Ishikawa (cell line): ENCODE data around the gene TYROBP.

Experiments
- CEBPB ChIP-seq: IDR thresholded peaks from 2 replicates; pipeline ENCODE4 v1.6.1; 2012
- CREB1 ChIP-seq: IDR thresholded peaks from 2 replicates; pipeline ENCODE4 v1.6.1; 2012; ENCODE audit warnings: low read depth
- EGR1 ChIP-seq: IDR thresholded peaks from 2 replicates; pipeline ENCODE4 v1.6.1; 2012
- EP300 ChIP-seq: IDR thresholded peaks from 2 replicates; pipeline ENCODE4 v1.6.1; 2012; ENCODE audit warnings: borderline replicate concordance
- FOXM1 ChIP-seq: IDR thresholded peaks from 2 replicates; pipeline ENCODE4 v1.6.1; 2012; ENCODE audit warnings: low read depth, borderline replicate concordance
- NFIC ChIP-seq: IDR thresholded peaks from 2 replicates; pipeline ENCODE4 v1.6.1; 2012
- RAD21 ChIP-seq: IDR thresholded peaks from 2 replicates; pipeline ENCODE4 v1.6.1; 2012; ENCODE audit warnings: low read depth
- TAF1 ChIP-seq: IDR thresholded peaks from 2 replicates; pipeline ENCODE4 v1.6.1; 2012; ENCODE audit warnings: low read depth, mild to moderate bottlenecking
- TCF12 ChIP-seq: IDR thresholded peaks from 2 replicates; pipeline ENCODE4 v1.6.1; 2012; ENCODE audit warnings: low read depth
- TEAD4 ChIP-seq: IDR thresholded peaks from 2 replicates; pipeline ENCODE4 v1.6.1; 2012
- YY1 ChIP-seq: IDR thresholded peaks from 2 replicates; pipeline ENCODE4 v1.6.1; 2012; ENCODE audit warnings: low read depth
- ZBTB7A ChIP-seq: IDR thresholded peaks from 2 replicates; pipeline ENCODE4 v1.6.1; 2012; ENCODE audit warnings: low read depth
- TF ChIP-seq, protein P1 (sequence below): IDR thresholded peaks from 2 replicates; pipeline ENCODE4 v1.6.1; 2012
- TF ChIP-seq, protein P2 (sequence below): IDR thresholded peaks from 2 replicates; pipeline ENCODE4 v1.6.1; 2012; ENCODE audit warnings: low read depth, mild to moderate bottlenecking
- TF ChIP-seq, protein P3 (sequence below): IDR thresholded peaks from 2 replicates; pipeline ENCODE4 v1.6.1; 2012

The TYROBP gene

DNA sequence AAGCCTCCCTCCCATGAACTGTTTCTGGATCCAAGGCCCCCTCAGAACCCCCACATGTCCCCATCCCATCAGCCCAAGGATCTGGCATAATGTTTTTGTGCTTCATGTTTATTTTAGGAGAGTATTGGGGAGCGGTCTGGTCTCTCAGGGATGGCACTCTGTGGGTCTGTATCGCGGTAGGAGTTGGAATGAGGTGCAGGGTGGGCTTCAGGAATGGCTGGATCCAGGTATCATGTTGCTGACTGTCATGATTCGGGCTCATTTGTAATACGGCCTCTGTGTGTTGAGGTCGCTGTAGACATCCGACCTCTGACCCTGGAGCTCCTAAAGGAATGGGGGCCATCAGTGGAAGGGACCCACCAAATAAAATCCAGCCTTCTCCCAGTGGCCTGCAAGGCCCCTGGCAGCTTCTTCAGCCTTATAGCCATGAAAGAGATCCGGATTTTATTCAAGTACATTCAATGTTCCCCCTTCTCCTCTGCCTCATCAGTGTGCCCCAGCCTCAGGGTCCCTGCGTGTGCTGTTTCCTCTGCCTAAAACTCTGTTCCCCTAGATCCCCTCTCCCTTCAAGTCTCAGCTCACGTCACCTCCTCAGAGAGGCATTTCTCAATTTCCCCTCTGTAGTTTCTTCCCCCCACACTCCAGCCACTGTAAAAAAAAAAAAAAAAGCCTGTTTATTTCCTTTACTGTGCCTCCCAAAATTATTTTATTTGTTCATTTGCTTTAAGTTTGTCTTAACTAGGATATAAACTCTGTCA lies 3.6 kb downstream of the TYROBP start:
- TF ChIP-seq EGR1: no peak
- TF ChIP-seq, protein P1, sequence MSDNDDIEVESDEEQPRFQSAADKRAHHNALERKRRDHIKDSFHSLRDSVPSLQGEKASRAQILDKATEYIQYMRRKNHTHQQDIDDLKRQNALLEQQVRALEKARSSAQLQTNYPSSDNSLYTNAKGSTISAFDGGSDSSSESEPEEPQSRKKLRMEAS: no peak
- TF ChIP-seq RAD21: no peak
- no peak for TF ChIP-seq CREB1
- no peak for TF ChIP-seq TAF1
- no peak for TF ChIP-seq CEBPB
- TF ChIP-seq, protein P2, sequence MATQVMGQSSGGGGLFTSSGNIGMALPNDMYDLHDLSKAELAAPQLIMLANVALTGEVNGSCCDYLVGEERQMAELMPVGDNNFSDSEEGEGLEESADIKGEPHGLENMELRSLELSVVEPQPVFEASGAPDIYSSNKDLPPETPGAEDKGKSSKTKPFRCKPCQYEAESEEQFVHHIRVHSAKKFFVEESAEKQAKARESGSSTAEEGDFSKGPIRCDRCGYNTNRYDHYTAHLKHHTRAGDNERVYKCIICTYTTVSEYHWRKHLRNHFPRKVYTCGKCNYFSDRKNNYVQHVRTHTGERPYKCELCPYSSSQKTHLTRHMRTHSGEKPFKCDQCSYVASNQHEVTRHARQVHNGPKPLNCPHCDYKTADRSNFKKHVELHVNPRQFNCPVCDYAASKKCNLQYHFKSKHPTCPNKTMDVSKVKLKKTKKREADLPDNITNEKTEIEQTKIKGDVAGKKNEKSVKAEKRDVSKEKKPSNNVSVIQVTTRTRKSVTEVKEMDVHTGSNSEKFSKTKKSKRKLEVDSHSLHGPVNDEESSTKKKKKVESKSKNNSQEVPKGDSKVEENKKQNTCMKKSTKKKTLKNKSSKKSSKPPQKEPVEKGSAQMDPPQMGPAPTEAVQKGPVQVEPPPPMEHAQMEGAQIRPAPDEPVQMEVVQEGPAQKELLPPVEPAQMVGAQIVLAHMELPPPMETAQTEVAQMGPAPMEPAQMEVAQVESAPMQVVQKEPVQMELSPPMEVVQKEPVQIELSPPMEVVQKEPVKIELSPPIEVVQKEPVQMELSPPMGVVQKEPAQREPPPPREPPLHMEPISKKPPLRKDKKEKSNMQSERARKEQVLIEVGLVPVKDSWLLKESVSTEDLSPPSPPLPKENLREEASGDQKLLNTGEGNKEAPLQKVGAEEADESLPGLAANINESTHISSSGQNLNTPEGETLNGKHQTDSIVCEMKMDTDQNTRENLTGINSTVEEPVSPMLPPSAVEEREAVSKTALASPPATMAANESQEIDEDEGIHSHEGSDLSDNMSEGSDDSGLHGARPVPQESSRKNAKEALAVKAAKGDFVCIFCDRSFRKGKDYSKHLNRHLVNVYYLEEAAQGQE: no peak
- no peak for TF ChIP-seq ZBTB7A
- no peak for TF ChIP-seq TEAD4
- TF ChIP-seq YY1: no peak
- TF ChIP-seq FOXM1: no peak
- no peak for TF ChIP-seq NFIC
- no peak for TF ChIP-seq TCF12
- no peak for TF ChIP-seq EP300
- TF ChIP-seq, protein P3, sequence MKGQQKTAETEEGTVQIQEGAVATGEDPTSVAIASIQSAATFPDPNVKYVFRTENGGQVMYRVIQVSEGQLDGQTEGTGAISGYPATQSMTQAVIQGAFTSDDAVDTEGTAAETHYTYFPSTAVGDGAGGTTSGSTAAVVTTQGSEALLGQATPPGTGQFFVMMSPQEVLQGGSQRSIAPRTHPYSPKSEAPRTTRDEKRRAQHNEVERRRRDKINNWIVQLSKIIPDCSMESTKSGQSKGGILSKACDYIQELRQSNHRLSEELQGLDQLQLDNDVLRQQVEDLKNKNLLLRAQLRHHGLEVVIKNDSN: no peak

GRCh38 chr19:35903550-35904179 lies 4.4 kb downstream of the TYROBP start:
- no peak; the same call in 1 of the 2 replicates for TF ChIP-seq TAF1
- TF ChIP-seq EGR1: peak; percentile 97
- peak; percentile 9; the same call in 1 of the 2 replicates for TF ChIP-seq TCF12
- TF ChIP-seq, protein P1: peak; percentile 86
- peak; percentile 81; the same call in 1 of the 2 replicates for TF ChIP-seq ZBTB7A
- TF ChIP-seq NFIC: no peak

DNA sequence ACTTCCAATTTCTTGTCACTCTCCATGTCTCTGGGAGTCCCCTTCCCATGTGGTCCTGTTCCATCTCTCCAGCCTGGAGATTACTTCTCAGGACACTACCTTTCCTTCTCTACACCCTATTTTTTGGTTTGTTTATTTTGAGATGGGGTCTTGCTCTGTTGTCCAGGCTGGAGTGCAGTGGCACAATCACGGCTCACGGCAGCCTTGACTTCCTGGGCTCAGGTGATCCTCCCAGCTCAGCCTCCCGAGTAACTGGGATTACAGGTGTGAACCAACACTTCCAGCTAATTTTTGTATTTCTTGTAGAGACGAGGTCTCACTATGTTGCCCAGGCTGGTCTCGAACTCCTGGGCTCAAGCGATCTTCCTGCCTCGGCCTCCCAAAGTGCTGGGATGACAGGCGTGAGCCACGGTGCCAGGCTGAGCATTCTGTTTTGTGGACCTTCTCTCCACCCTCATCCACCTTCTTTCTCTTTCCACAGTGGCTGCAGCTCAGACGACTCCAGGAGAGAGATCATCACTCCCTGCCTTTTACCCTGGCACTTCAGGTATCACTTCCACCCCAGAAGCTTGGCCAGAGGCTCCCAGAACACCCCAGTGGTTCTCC lies 5.1 kb downstream of the TYROBP start:
- TF ChIP-seq NFIC (no peak), RAD21 (no peak), TCF12 (no peak), YY1 (no peak), EP300 (no peak)

DNA sequence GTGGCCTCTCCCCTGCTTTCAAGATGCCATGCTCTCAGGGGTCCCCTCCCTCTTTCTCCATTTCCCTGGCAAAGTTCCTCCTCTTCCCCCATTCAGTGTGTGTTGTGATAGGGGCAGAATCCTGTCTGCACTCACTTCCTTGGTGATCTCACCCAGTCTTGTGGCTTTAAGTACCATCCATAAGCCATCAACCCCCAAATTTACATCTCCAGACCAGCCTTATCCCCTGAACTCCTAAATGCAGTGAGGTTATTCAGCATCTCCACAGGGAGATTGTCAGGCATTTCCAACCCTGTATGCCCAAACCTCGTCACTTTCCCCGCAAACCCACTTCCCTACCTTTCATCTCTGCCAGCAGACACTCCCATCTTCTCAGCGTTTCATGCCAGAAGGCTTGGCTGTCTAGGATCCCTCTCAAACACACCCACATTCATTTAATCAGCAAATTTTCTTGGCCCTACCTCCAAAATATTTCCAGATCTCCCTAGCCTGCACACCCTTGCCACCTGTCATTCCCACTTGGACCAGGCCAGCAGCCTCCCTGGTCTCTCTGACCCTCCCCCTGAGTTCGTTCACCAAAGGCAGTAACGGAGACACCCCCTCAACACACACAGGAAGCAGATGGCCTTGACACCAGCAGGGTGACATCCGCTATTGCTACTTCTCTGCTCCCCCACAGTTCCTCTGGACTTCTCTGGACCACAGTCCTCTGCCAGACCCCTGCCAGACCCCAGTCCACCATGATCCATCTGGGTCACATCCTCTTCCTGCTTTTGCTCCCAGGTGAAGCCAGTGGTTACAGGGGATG lies 6.0 kb downstream of the TYROBP start, which contains the start of gene HCST:
Gene HCST, plus strand, starts transcription at position 676 of the 808 bp plus-strand sequence. Its CDS starts 65 bp downstream, at position 741.
- TF ChIP-seq ZBTB7A (no peak), TCF12 (no peak), CREB1 (no peak)
- TF ChIP-seq, protein P1: no peak

GRCh38 chr19:35901055-35901644 lies 6.9 kb downstream of the TYROBP start:
- TF ChIP-seq NFIC (no peak), TEAD4 (peak; percentile 70), EP300 (no peak)

- TF ChIP-seq, protein P2: 0 out of 2 replicates have a peak, but pooled peaks have one; percentile 5
- TF ChIP-seq FOXM1: no peak
- TF ChIP-seq EP300: peak; percentile 34; the same call in 1 of the 2 replicates
- TF ChIP-seq RAD21: no peak
- TF ChIP-seq TAF1: peak; percentile 41; the same call in 1 of the 2 replicates
- TF ChIP-seq, protein P1: no peak
- TF ChIP-seq EGR1: peak; percentile 95
- TF ChIP-seq ZBTB7A: peak; percentile 94
- no peak for TF ChIP-seq NFIC
- TF ChIP-seq, protein P3: no peak
- TF ChIP-seq YY1: no peak
- peak; percentile 81 for TF ChIP-seq TCF12
- TF ChIP-seq TEAD4: peak; percentile 54; the same call in 1 of the 2 replicates
- peak; percentile 78 for TF ChIP-seq CREB1
- TF ChIP-seq CEBPB: no peak
These were observed 8.4 kb downstream of the TYROBP start for GRCh38 chr19:35899547-35900214.
